HG02852 (cell line): ENCODE results near the gene ZCCHC2.

ENCODE experiments used
- ATAC-seq: cut with Tn5 transposase; IDR thresholded peaks from one replicate; pipeline ENCODE4 v1.9.1; 2021; ENCODE audit warnings: mild to moderate bottlenecking, moderate library complexity; ENCODE audit not compliant: unreplicated experiment

Gene ZCCHC2

DNA sequence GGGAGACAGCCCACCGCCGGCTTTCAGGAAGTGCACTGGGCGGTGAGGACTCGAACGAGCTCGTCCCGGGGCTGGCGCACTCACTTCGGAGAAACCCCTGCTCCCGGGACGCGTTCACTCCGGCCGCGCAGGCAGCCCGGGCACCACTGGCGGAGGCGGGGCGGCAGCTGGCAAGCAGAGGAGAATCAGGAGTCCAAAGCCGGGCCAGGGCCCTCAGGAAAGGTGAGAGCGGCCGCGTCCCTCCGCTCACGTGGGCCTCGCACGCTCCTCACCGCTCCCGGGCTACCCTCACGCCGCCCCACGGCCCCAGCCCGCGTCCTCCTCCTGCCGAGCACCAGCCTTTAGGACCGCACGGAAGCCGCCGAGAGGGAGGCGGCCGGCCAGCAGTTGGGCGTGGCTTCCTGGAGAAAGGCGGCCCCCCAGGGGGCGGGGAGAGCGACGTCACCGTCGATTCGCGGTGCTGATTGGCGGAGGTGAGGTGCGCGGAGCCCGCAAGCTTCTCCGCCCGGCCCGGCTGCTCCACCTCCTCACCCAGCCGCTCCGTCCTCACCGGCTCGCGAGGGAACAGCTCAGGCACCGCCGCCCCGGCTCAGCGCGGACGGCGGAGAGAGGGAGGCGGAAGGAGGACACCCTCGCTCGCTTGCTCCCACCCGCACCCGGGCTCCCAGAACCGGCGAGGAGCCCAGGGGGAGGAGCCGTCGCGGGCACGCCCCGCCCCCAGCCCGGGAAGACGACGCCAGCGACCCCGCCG, at the start of gene ZCCHC2:
ZCCHC2 (plus strand) TSS at position 522 of the 751 bp plus-strand sequence. CDS start 400 bp downstream, outside the sequence.
- peak; percentile 65 for ATAC-seq

GRCh38 chr18:62479574-62479973, 43.3 kb upstream of the ZCCHC2 start:
- no peak for ATAC-seq

- ATAC-seq, result no peak
Observed at GRCh38 chr18:62480927-62481326, 41.9 kb upstream of the ZCCHC2 start.

DNA sequence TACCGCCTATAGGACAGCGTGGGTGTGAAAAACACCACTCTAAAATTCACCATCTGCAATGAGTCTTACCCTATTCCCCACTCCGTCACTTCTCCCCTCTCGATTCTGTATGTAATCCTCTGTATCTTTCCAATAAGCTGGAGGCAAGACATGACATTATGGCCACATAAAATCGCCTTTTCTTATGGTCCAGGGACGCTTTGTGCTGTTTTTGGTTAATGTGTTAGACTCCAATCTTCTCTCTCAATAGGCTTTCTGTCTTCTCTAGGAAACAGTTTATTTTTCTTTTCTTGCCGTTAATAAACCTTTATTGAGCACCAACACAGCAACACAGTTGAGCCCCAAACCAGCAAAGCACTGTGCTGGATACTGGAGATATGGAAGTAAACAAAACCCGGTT, 37.9 kb upstream of the ZCCHC2 start:
- ATAC-seq, result no peak

GRCh38 chr18:62485684-62486083, 37.1 kb upstream of the ZCCHC2 start:
- ATAC-seq, result no peak

GRCh38 chr18:62486290-62486964, 36.4 kb upstream of the ZCCHC2 start:
- no peak for ATAC-seq

DNA sequence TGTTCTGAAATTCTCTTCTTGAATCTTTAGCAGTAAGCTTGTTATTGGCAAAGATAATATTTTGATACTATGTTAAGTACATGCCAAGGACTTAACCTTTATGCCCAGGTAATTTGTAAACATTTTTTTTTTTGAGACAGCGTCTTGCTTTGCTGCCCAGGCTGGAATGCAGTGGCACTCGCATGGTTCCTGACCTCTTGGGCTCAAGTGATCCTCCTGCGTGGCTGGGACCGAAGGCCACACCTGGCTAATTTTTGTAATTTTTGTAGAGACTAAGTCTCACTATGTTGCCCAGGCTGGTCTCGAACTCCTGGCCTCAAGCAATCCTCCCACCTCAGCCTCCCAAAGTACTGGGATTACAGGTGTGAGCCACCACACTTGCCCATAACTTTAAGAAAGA, 35.7 kb upstream of the ZCCHC2 start:
- no peak for ATAC-seq

GRCh38 chr18:62490967-62491695, 31.7 kb upstream of the ZCCHC2 start:
- no peak for ATAC-seq

DNA sequence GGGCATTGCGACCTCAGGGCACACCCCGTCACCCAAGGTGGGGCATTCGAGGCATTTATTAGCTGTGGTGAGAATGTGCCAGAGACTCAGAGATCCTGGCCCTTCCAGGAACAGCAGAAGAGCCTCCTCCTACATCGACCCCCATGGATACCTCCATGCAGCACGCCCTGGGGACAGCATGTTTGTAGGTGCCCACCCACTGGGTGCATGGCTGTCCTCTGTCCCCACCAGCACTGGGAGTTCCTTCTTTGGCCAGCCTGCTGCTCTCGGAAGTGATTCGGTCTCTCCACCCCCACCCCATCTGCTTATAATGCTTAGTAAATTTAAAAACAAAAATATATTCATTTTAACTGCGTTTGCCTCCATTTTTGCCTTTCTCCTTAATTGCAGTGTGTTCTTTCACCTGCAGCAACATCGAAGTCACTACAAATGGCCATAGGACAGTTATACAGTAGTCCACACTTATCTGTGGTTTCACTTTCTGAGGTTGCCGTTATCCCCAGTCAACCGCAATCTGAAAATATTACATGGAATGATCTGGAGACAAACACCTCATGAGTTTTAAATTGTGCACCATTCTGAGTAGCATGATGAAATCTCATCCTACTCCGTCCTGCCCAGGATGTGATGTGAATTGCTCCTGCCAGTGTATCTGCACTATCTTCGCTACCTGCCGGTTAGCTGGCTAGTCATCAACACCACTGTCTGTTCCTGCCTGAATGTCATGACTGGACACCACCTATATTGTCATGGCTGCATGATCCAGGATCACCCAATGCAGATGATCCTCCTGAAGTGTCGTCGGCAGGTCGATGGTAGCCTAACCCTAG, 29.6 kb upstream of the ZCCHC2 start:
- no peak for ATAC-seq

GRCh38 chr18:62494764-62495163, 28.1 kb upstream of the ZCCHC2 start:
- ATAC-seq, result no peak

- ATAC-seq, result no peak
Observed at GRCh38 chr18:62496262-62496661, 26.6 kb upstream of the ZCCHC2 start.

GRCh38 chr18:62497190-62497772, 25.5 kb upstream of the ZCCHC2 start:
- no peak for ATAC-seq

DNA sequence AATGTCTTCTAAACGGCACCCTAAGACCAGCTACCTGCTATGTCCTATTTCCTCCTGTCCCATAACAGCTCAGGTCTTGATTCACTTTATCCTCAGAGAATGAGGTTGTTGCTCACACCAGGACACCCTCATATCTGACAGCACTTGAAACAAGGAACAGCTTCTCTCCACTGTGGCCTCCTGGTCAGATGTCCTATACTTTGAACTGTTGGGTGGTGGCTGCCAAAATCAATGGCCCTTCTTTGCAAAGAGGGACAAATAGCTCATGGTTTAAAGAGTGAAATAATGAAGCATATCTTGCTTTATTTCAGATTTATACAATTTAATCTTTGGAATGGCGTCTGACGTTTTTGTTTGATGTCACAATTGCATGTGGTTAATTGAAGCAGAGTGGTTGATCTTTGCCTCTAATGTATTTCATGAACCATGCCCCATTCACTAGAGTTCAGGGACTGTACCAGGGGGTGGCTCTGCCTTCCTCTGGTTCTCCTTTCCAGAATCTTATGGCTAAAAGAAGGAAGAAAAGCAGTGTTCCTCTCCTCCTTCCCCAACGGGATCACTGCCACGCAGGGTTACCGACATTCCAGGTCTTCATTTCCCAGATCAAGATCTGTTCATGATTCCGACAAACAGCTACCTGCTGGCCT, 24.1 kb upstream of the ZCCHC2 start:
- no peak for ATAC-seq

GRCh38 chr18:62499263-62499650, 23.6 kb upstream of the ZCCHC2 start:
- ATAC-seq, result no peak

DNA sequence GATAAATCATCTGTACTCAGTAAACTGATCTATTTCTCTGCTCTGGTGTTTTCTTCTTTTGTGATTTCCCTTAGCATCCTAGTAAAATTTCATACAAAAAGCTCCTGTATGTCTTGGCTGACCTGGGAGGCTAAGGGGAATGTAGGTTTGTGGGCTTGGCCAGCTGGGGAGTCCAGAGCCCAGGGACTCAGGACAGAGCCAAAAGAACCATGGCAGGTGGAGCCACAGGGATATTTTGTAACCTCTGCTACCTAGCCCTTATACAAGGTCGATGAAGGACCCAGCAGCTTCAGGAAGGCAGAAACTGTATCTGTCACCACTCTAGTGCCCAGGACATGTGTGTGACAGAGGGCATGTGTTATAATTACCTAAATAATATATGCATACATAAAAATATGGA, 22.7 kb upstream of the ZCCHC2 start:
- ATAC-seq, result no peak

GRCh38 chr18:62500966-62501591, 21.7 kb upstream of the ZCCHC2 start:
- no peak for ATAC-seq

DNA sequence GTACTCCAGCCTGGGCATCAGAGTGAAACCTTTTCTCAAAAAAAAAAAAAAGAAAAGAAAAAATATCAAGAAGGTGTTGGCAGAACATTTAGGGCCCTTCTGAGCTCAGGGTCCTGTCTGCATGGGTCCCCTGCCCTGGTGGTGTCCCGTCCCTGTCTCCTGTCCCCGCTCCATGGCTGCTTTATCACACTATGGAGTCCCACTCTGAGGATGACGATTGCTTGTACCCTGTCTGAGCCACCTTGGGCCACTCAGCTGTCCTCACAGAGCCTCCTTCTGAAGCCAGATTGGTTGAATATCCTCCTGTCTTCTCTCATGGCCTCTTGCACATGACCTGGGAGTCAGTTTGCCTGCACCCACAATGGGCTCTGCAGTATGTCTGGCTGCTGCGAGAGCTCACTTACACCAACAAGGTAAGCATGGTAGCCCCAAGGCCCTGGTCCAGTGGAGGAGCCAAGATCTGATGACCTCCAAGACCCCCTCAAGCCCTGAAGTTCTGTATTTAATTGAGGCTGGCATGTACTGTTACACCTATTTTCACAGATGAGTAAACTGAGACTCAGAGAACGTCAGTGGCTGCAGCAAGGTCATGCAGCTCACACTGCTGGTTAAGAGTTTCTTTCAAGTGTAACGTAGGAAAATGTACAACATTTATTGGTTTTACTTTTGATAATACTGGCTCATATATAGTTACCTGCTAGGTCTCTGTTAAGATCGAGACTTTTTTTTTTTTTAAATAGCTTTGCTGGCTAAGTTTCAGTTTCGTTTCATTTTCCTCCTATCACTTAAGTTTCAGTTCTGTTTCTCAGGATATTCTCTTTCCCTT, 16.9 kb upstream of the ZCCHC2 start:
- ATAC-seq, result peak; percentile 92

GRCh38 chr18:62506495-62507143, 16.2 kb upstream of the ZCCHC2 start:
- ATAC-seq, result peak; percentile 9
